GM12891 (cell line): Measurements from ENCODE around the gene ADARB1.

ENCODE experiments used
- POLR2AphosphoS5 ChIP-seq: IDR thresholded peaks from 2 replicates; pipeline ENCODE4 v1.6.1; 2011; ENCODE audit warnings: low read depth, low read length, control low read depth
- POU2F2 ChIP-seq: IDR thresholded peaks from 2 replicates; pipeline ENCODE4 v1.6.1; 2011; ENCODE audit warnings: low read depth, mild to moderate bottlenecking, control low read depth, low read length, moderate library complexity
- SPI1 ChIP-seq: IDR thresholded peaks from 2 replicates; pipeline ENCODE4 v1.6.1; 2011; ENCODE audit warnings: low read depth, low read length, control low read depth
- TAF1 ChIP-seq: IDR thresholded peaks from 2 replicates; pipeline ENCODE4 v1.6.1; 2011; ENCODE audit warnings: low read depth, low read length, control low read depth

GRCh38 chr21:45251635-45252447 is 177.5 kb downstream of the ADARB1 start:
- TF ChIP-seq POLR2AphosphoS5 = no peak
- TF ChIP-seq TAF1 = no peak
- no peak for TF ChIP-seq SPI1
- TF ChIP-seq POU2F2 = no peak
